K562 (cell line): ENCODE data around the gene SEPTIN2. TPM values are rescaled to one million over a fixed set of nuclear protein-coding genes. Genes with fewer than 3 reads are reported as not detected.
A peak's percentile ranks its signal among the peaks of the same experiment; 100 is the strongest.

ENCODE experiments used
- ATF1 ChIP-seq, 2 experiments: fragments of 450-650 bp in 1 of 2; IDR thresholded peaks; 2 replicates each; pipeline ENCODE4 v1.6.1; 2016; ENCODE audit warnings: missing compliant biosample characterization in 1 of 2, missing genetic modification characterization in 1 of 2
- CBFA2T3 ChIP-seq: fragments of 450-650 bp; IDR thresholded peaks from 2 replicates; pipeline ENCODE4 v1.6.1; 2017
- KDM5B ChIP-seq: fragments of 200-600 bp; sonication (generic); IDR thresholded peaks from 2 replicates; pipeline ENCODE4 v1.6.1; 2012; ENCODE audit warnings: low read depth, mild to moderate bottlenecking, moderate library complexity, low read length, control low read depth, inconsistent platforms; ENCODE audit not compliant: insufficient replicate concordance
- MAFF ChIP-seq: IDR thresholded peaks from 2 replicates; pipeline ENCODE4 v1.6.1; 2012; ENCODE audit warnings: low read length, improper control_type of control experiment
- RBM14 ChIP-seq: fragments of 200-400 bp; formaldehyde crosslinking; IDR thresholded peaks from 2 replicates; pipeline ENCODE4 v1.6.1; 2018; ENCODE audit warnings: low read depth, mild to moderate bottlenecking, low read length, moderate library complexity, borderline replicate concordance; ENCODE audit not compliant: insufficient read depth
- TRIM25 ChIP-seq: fragments of 450-650 bp; IDR thresholded peaks from 2 replicates; pipeline ENCODE4 v1.7.0; 2016; ENCODE audit warnings: borderline replicate concordance
- polyA plus RNA-seq, 8 experiments: library from polyadenylated mRNA; depleted of rRNA in 4 of 8; stranded (reverse) in 5 of 8; unstranded in 3 of 8; fragments of >200 nt; fragmentation: Nextera tagmentation in 2 of 8; fragmentation: Illumina TruSeq in 1 of 8; extraction: Ambion mirVana in 2 of 8; extraction: Trizol in 1 of 8; gene quantifications; 2 replicates each; pipeline versions ENCODE4 v1.2.1 to v1.2.3, GENCODE V29; 2011 to 2014; ENCODE audit warnings: inconsistent platforms in 1 of 8, missing spikeins in 1 of 8
- total RNA-seq, 7 experiments: library from RNA; depleted of rRNA in 6 of 7; stranded (reverse); fragments of >200 nt in 6 of 7; fragmentation: Illumina TruSeq in 2 of 7; extraction: Trizol in 2 of 7; gene quantifications; 2 replicates each; pipeline versions ENCODE4 v1.2.1 to v1.2.3, GENCODE V29; 2011 to 2021; ENCODE audit warnings: low replicate concordance in 1 of 7
- TF ChIP-seq, protein P1 (sequence below): fragments of 450-650 bp; formaldehyde crosslinking; IDR thresholded peaks from 2 replicates; pipeline ENCODE4 v1.4.0; 2020; ENCODE audit warnings: mild to moderate bottlenecking, moderate library complexity
- TF ChIP-seq, protein P2 (sequence below): fragments of 250-450 bp; sonication (Bioruptor Pico); IDR thresholded peaks from 2 replicates; pipeline ENCODE4 v1.4.0; 2020
- TF ChIP-seq, protein P3 (sequence below): sonication (generic); formaldehyde crosslinking; IDR thresholded peaks from 2 replicates; pipeline ENCODE4 v1.8.1; 2022; ENCODE audit warnings: missing genetic modification reagents
- TF ChIP-seq, protein P4 (sequence below): sonication (generic); formaldehyde crosslinking; IDR thresholded peaks from 2 replicates; pipeline ENCODE4 v1.8.0; 2022; ENCODE audit warnings: mild to moderate bottlenecking, missing genetic modification reagents

The SEPTIN2 gene
- total and polyA plus RNA-seq, 9 of the 15 experiments (the other 6 are each of a cell fraction or from before 2014, with no cell fraction given), result 121 to 367 (median 166) TPM

- TF ChIP-seq, protein P1, sequence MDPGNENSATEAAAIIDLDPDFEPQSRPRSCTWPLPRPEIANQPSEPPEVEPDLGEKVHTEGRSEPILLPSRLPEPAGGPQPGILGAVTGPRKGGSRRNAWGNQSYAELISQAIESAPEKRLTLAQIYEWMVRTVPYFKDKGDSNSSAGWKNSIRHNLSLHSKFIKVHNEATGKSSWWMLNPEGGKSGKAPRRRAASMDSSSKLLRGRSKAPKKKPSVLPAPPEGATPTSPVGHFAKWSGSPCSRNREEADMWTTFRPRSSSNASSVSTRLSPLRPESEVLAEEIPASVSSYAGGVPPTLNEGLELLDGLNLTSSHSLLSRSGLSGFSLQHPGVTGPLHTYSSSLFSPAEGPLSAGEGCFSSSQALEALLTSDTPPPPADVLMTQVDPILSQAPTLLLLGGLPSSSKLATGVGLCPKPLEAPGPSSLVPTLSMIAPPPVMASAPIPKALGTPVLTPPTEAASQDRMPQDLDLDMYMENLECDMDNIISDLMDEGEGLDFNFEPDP (CRISPR knock-in tag), result no peak
- TF ChIP-seq KDM5B (peak; percentile 75), RBM14 (no peak), TRIM25 (no peak), CBFA2T3 (no peak), MAFF (no peak), ATF1 (CRISPR knock-in tag; IDR thresholded peaks at IDR 0.05) (no peak), ATF1 (tag; IDR thresholded peaks at IDR 0.05) (peak; percentile 25; the same call in 1 of the 2 replicates)
- TF ChIP-seq, protein P2, sequence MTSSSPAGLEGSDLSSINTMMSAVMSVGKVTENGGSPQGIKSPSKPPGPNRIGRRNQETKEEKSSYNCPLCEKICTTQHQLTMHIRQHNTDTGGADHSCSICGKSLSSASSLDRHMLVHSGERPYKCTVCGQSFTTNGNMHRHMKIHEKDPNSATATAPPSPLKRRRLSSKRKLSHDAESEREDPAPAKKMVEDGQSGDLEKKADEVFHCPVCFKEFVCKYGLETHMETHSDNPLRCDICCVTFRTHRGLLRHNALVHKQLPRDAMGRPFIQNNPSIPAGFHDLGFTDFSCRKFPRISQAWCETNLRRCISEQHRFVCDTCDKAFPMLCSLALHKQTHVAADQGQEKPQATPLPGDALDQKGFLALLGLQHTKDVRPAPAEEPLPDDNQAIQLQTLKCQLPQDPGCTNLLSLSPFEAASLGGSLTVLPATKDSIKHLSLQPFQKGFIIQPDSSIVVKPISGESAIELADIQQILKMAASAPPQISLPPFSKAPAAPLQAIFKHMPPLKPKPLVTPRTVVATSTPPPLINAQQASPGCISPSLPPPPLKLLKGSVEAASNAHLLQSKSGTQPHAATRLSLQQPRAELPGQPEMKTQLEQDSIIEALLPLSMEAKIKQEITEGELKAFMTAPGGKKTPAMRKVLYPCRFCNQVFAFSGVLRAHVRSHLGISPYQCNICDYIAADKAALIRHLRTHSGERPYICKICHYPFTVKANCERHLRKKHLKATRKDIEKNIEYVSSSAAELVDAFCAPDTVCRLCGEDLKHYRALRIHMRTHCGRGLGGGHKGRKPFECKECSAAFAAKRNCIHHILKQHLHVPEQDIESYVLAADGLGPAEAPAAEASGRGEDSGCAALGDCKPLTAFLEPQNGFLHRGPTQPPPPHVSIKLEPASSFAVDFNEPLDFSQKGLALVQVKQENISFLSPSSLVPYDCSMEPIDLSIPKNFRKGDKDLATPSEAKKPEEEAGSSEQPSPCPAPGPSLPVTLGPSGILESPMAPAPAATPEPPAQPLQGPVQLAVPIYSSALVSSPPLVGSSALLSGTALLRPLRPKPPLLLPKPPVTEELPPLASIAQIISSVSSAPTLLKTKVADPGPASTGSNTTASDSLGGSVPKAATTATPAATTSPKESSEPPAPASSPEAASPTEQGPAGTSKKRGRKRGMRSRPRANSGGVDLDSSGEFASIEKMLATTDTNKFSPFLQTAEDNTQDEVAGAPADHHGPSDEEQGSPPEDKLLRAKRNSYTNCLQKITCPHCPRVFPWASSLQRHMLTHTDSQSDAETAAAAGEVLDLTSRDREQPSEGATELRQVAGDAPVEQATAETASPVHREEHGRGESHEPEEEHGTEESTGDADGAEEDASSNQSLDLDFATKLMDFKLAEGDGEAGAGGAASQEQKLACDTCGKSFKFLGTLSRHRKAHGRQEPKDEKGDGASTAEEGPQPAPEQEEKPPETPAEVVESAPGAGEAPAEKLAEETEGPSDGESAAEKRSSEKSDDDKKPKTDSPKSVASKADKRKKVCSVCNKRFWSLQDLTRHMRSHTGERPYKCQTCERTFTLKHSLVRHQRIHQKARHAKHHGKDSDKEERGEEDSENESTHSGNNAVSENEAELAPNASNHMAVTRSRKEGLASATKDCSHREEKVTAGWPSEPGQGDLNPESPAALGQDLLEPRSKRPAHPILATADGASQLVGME, result no peak
- TF ChIP-seq, protein P3, sequence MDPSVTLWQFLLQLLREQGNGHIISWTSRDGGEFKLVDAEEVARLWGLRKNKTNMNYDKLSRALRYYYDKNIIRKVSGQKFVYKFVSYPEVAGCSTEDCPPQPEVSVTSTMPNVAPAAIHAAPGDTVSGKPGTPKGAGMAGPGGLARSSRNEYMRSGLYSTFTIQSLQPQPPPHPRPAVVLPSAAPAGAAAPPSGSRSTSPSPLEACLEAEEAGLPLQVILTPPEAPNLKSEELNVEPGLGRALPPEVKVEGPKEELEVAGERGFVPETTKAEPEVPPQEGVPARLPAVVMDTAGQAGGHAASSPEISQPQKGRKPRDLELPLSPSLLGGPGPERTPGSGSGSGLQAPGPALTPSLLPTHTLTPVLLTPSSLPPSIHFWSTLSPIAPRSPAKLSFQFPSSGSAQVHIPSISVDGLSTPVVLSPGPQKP, result no peak
- TF ChIP-seq, protein P4, sequence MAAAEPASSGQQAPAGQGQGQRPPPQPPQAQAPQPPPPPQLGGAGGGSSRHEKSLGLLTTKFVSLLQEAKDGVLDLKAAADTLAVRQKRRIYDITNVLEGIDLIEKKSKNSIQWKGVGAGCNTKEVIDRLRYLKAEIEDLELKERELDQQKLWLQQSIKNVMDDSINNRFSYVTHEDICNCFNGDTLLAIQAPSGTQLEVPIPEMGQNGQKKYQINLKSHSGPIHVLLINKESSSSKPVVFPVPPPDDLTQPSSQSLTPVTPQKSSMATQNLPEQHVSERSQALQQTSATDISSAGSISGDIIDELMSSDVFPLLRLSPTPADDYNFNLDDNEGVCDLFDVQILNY (CRISPR knock-in tag), result no peak
Measured at GRCh38 chr2:241355983-241356870, 40.5 kb downstream of the SEPTIN2 start, which contains the start of gene FARP2 (continued).
